Ovary (tissue), 3 donors: ENCODE measurements around the gene UBE2H.

ENCODE experiments used
- EP300 ChIP-seq: sonication (generic); formaldehyde crosslinking; IDR thresholded peaks from one replicate; pipeline ENCODE4 v1.6.1; 2017; ENCODE audit warnings: antibody characterized with exemption
- POLR2A ChIP-seq: fragments of 450-650 bp; IDR thresholded peaks from one replicate; pipeline ENCODE4 v1.6.1; 2017; ENCODE audit warnings: antibody characterized with exemption, mild to moderate bottlenecking, moderate library complexity
- TF ChIP-seq, protein P1 (sequence below), 3 donors: fragments of 450-650 bp in 2 of 3; fragments of 200-600 bp in 1 of 3; IDR thresholded peaks; one replicate each; pipeline versions ENCODE4 v1.5.1 to v1.8.0; 2016 to 2022; ENCODE audit warnings: antibody characterized with exemption in 3 of 3, mild to moderate bottlenecking in 1 of 3
- donor health status: DM: no; HTN: no; CAD: no.

DNA sequence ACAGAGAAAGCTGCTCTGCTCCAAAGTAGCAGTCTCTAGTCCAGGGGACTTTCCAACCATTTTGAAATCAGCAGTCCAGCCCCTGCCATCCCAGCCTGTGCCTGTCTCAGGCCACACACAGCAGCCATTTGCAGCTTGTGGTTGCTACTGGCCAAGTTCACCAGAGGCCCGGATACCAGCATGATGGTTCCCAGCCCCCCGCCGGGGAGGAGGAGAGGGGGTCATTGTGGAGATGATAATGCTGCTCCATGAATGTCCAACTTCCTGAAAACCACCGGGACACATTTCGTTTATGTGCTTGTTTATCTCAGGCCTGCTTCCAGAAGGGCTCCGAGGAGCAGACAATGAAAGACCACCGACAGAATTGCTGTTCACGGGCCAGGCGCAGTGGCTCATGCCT, 160.0 kb downstream of the UBE2H start:
- TF ChIP-seq POLR2A, result no peak
- TF ChIP-seq, protein P1, sequence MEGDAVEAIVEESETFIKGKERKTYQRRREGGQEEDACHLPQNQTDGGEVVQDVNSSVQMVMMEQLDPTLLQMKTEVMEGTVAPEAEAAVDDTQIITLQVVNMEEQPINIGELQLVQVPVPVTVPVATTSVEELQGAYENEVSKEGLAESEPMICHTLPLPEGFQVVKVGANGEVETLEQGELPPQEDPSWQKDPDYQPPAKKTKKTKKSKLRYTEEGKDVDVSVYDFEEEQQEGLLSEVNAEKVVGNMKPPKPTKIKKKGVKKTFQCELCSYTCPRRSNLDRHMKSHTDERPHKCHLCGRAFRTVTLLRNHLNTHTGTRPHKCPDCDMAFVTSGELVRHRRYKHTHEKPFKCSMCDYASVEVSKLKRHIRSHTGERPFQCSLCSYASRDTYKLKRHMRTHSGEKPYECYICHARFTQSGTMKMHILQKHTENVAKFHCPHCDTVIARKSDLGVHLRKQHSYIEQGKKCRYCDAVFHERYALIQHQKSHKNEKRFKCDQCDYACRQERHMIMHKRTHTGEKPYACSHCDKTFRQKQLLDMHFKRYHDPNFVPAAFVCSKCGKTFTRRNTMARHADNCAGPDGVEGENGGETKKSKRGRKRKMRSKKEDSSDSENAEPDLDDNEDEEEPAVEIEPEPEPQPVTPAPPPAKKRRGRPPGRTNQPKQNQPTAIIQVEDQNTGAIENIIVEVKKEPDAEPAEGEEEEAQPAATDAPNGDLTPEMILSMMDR (IDR thresholded peaks at IDR 0.05), result no peak
- TF ChIP-seq EP300, result no peak
